NT2/D1 (cell line): ENCODE measurements around the gene PRICKLE3.

Experiments
- SUZ12 ChIP-seq: IDR thresholded peaks from 2 replicates; pipeline ENCODE4 v1.6.1; 2011; ENCODE audit not compliant: insufficient read length, insufficient read depth; ENCODE audit errors: extremely low read depth
- YY1 ChIP-seq: IDR thresholded peaks from 2 replicates; pipeline ENCODE4 v1.6.1; 2011; ENCODE audit not compliant: insufficient read length, insufficient read depth
- ZNF274 ChIP-seq: IDR thresholded peaks from 2 replicates; pipeline ENCODE4 v1.6.1; 2011; ENCODE audit warnings: mild to moderate bottlenecking, low read depth, low read length

- TF ChIP-seq SUZ12, result no peak
- TF ChIP-seq ZNF274, result no peak
- TF ChIP-seq YY1, result no peak
Measured at GRCh38 chrX:49210406-49210805, 24.2 kb upstream of the PRICKLE3 start.
